ENCODE data around the gene THAP8.
A peak's percentile ranks its signal among the peaks of the same experiment; 100 is the strongest.
"Not testable (repeated sequence)": the region's sequence is repeated elsewhere in the genome, so short reads cannot be mapped to it uniquely, and the experiment has no call there.

Gene THAP8

GRCh38 chr19:36043952-36044351, 10.1 kb downstream of the THAP8 start:
- no CpG with 5 or more reads among the region's 2 CpGs for WGBS (ENCODE audit: extremely low coverage, insufficient coverage, insufficient read length)
- Histone ChIP-seq H2BK5ac (ENCODE audit: low read depth, low read length, poor library complexity) (no peak overlapping the region), H3K9ac (ENCODE audit: low read length) (no peak overlapping the region), H3K79me1 (ENCODE audit: low read length) (peaks cover 2% of the 10 kb centered on the region), H3K27me3 (ENCODE audit: insufficient read depth, low read length) (no peaks in the 10 kb centered on the region), H2BK120ac (ENCODE audit: insufficient read depth, low read length, poor library complexity) (no peak overlapping the region), H2AFZ (ENCODE audit: insufficient read depth, low read length, poor library complexity) (no peak overlapping the region), H3K23ac (ENCODE audit: low read length) (no peak overlapping the region), H3K79me2 (ENCODE audit: control insufficient read depth, insufficient read depth, low read length, poor library complexity) (no peaks in the 10 kb centered on the region), H3K4me1 (ENCODE audit: control insufficient read depth in 1 of 2, insufficient read depth in 2 of 2, low read length in 2 of 2) (peaks cover 3 to 4% of the 10 kb centered on the region in 2 experiments), H3K9me3 (ENCODE audit: insufficient read depth, low read depth, low read length) (no peaks in the 10 kb centered on the region), H4K8ac (ENCODE audit: low read depth, low read length) (no peak overlapping the region), H4K91ac (ENCODE audit: low read depth, low read length) (no peak overlapping the region), H3K18ac (ENCODE audit: low read length) (no peak overlapping the region), H3K14ac (ENCODE audit: low read length) (no peak overlapping the region), H2BK12ac (ENCODE audit: low read length) (no peak overlapping the region), H3K4me2 (ENCODE audit: low read length) (no peak overlapping the region), H3K4ac (ENCODE audit: low read depth, low read length) (no peak overlapping the region), H3K36me3 (ENCODE audit: control insufficient read depth in 1 of 2, insufficient read depth in 2 of 2, low read length in 2 of 2) (no peaks in the 10 kb centered on the region), H3K27ac (ENCODE audit: low read depth, low read length) (no peak overlapping the region), H2AK5ac (ENCODE audit: low read length) (no peak overlapping the region), H4K12ac (ENCODE audit: low read depth, low read length) (no peak overlapping the region), H3K4me3 (ENCODE audit: low read depth, low read length) (no peak overlapping the region)
- no peak for DNase-seq

DNA sequence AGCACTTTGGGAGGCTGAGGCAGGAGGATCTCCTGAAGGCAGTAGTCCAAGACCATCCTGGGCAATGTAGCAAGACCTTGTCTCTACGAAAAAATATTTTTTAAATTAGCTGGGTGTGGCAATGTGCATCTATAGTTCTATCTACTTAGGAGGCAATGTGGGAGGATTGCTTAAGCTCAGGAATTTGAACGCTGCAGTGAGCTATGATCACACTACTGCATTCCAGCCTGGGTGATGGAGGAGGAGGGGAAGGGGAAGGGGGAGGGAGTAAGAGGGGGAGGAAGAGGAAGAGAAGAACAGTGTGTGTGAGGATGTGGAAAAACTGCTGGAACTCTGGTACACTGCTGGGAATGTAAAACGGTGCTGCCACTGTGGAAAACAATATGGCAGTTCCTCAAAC, 12.3 kb downstream of the THAP8 start:
- Histone ChIP-seq H3K4me2 (ENCODE audit: low read length) (no peak overlapping the region), H3K79me2 (ENCODE audit: control insufficient read depth, insufficient read depth, low read length, poor library complexity) (no peaks in the 10 kb centered on the region), H3K27me3 (ENCODE audit: insufficient read depth, low read length) (no peaks in the 10 kb centered on the region), H2BK12ac (ENCODE audit: low read length) (no peak overlapping the region), H2BK5ac (ENCODE audit: low read depth, low read length, poor library complexity) (no peak overlapping the region), H2BK120ac (ENCODE audit: insufficient read depth, low read length, poor library complexity) (no peak overlapping the region), H3K27ac (ENCODE audit: low read depth, low read length) (peak overlapping the region; percentile 67), H2AFZ (ENCODE audit: insufficient read depth, low read length, poor library complexity) (no peak overlapping the region), H3K14ac (ENCODE audit: low read length) (no peak overlapping the region), H3K18ac (ENCODE audit: low read length) (no peak overlapping the region), H4K8ac (ENCODE audit: low read depth, low read length) (no peak overlapping the region), H3K4me1 (ENCODE audit: control insufficient read depth in 1 of 2, insufficient read depth in 2 of 2, low read length in 2 of 2) (peaks cover 3 to 4% of the 10 kb centered on the region in 2 experiments), H2AK5ac (ENCODE audit: low read length) (no peak overlapping the region), H3K9ac (ENCODE audit: low read length) (no peak overlapping the region), H3K23ac (ENCODE audit: low read length) (no peak overlapping the region), H4K12ac (ENCODE audit: low read depth, low read length) (no peak overlapping the region), H3K36me3 (ENCODE audit: control insufficient read depth in 1 of 2, insufficient read depth in 2 of 2, low read length in 2 of 2) (no peaks in the 10 kb centered on the region), H3K4me3 (ENCODE audit: low read depth, low read length) (no peak overlapping the region), H3K4ac (ENCODE audit: low read depth, low read length) (no peak overlapping the region), H4K91ac (ENCODE audit: low read depth, low read length) (peak overlapping the region; percentile 27), H3K9me3 (ENCODE audit: insufficient read depth, low read depth, low read length) (no peaks in the 10 kb centered on the region), H3K79me1 (ENCODE audit: low read length) (peaks cover 2% of the 10 kb centered on the region)
- WGBS (ENCODE audit: extremely low coverage, insufficient coverage, insufficient read length): no CpG with 5 or more reads among the region's 3 CpGs
- DNase-seq: peak; percentile 68 to 94

DNA sequence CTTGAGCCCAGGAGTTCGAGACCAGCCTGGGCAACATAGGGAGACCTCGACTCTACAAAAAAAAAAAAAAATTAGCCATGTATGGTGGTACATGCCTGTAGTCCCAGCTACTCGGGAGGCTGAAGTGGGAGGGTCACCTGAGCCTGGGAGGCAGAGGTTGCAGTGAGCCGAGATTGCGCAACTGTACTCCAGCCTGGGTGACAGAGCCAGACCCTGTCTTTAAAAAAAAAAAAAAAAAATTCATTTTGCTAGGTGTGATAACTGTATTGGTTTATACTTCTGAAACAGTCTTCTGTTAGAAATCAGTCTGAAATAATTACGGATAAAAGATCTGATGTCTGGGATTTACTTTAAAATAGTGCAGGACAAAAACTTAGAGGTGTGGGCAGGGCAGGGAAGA, 13.0 kb downstream of the THAP8 start:
- H3K36me3 ChIP-seq (ENCODE audit: control insufficient read depth in 1 of 2, insufficient read depth in 2 of 2, low read length in 2 of 2); H3K4me2 ChIP-seq (ENCODE audit: low read length); H3K18ac ChIP-seq (ENCODE audit: low read length); H4K12ac ChIP-seq (ENCODE audit: low read depth, low read length); H4K8ac ChIP-seq (ENCODE audit: low read depth, low read length); H3K79me2 ChIP-seq (ENCODE audit: control insufficient read depth, insufficient read depth, low read length, poor library complexity); H2BK12ac ChIP-seq (ENCODE audit: low read length); H3K27me3 ChIP-seq (ENCODE audit: insufficient read depth, low read length); H3K23ac ChIP-seq (ENCODE audit: low read length); H3K9ac ChIP-seq (ENCODE audit: low read length); H2BK5ac ChIP-seq (ENCODE audit: low read depth, low read length, poor library complexity); H3K4me3 ChIP-seq (ENCODE audit: low read depth, low read length); H2AFZ ChIP-seq (ENCODE audit: insufficient read depth, low read length, poor library complexity); H2AK5ac ChIP-seq (ENCODE audit: low read length); H3K79me1 ChIP-seq (ENCODE audit: low read length); H2BK120ac ChIP-seq (ENCODE audit: insufficient read depth, low read length, poor library complexity); H3K4ac ChIP-seq (ENCODE audit: low read depth, low read length); H3K9me3 ChIP-seq (ENCODE audit: insufficient read depth, low read depth, low read length); H3K4me1 ChIP-seq (ENCODE audit: control insufficient read depth in 1 of 2, insufficient read depth in 2 of 2, low read length in 2 of 2); H4K91ac ChIP-seq (ENCODE audit: low read depth, low read length); H3K14ac ChIP-seq (ENCODE audit: low read length); DNase-seq: not testable (repeated sequence)
- peak overlapping the region; percentile 67 for H3K27ac ChIP-seq (ENCODE audit: low read depth, low read length)
- WGBS (ENCODE audit: extremely low coverage, insufficient coverage, insufficient read length): no CpG with 5 or more reads among the region's 6 CpGs

GRCh38 chr19:36040495-36040894, 13.6 kb downstream of the THAP8 start:
- no peak overlapping the region for H3K4me3 ChIP-seq (ENCODE audit: low read depth, low read length)
- no peak overlapping the region for H2BK120ac ChIP-seq (ENCODE audit: insufficient read depth, low read length, poor library complexity)
- H2BK12ac ChIP-seq (ENCODE audit: low read length): no peak overlapping the region
- no peaks in the 10 kb centered on the region for H3K79me2 ChIP-seq (ENCODE audit: control insufficient read depth, insufficient read depth, low read length, poor library complexity)
- no peak overlapping the region for H3K18ac ChIP-seq (ENCODE audit: low read length)
- H4K8ac ChIP-seq (ENCODE audit: low read depth, low read length): no peak overlapping the region
- no peak overlapping the region for H2BK5ac ChIP-seq (ENCODE audit: low read depth, low read length, poor library complexity)
- peaks cover 2% of the 10 kb centered on the region for H3K79me1 ChIP-seq (ENCODE audit: low read length)
- H3K23ac ChIP-seq (ENCODE audit: low read length): no peak overlapping the region
- peaks cover 4% of the 10 kb centered on the region in 2 experiments for H3K4me1 ChIP-seq (ENCODE audit: control insufficient read depth in 1 of 2, insufficient read depth in 2 of 2, low read length in 2 of 2)
- H3K9ac ChIP-seq (ENCODE audit: low read length): no peak overlapping the region
- no peak overlapping the region for H2AK5ac ChIP-seq (ENCODE audit: low read length)
- H3K14ac ChIP-seq (ENCODE audit: low read length): no peak overlapping the region
- H4K12ac ChIP-seq (ENCODE audit: low read depth, low read length): no peak overlapping the region
- no peaks in the 10 kb centered on the region for H3K27me3 ChIP-seq (ENCODE audit: insufficient read depth, low read length)
- H3K4ac ChIP-seq (ENCODE audit: low read depth, low read length): no peak overlapping the region
- no peak overlapping the region for H3K27ac ChIP-seq (ENCODE audit: low read depth, low read length)
- WGBS (ENCODE audit: extremely low coverage, insufficient coverage, insufficient read length): no CpG with 5 or more reads among the region's 6 CpGs
- H4K91ac ChIP-seq (ENCODE audit: low read depth, low read length): no peak overlapping the region
- H3K36me3 ChIP-seq (ENCODE audit: control insufficient read depth in 1 of 2, insufficient read depth in 2 of 2, low read length in 2 of 2): no peaks in the 10 kb centered on the region
- H2AFZ ChIP-seq (ENCODE audit: insufficient read depth, low read length, poor library complexity): no peak overlapping the region
- H3K9me3 ChIP-seq (ENCODE audit: insufficient read depth, low read depth, low read length): no peaks in the 10 kb centered on the region
- H3K4me2 ChIP-seq (ENCODE audit: low read length): no peak overlapping the region
- DNase-seq: no peak

Data from trophoblast cell (in vitro differentiated cells and primary cell).